Lower lobe of right lung (tissue), 2 donors: ENCODE results near the gene STK32B. TPM values are rescaled to one million over a fixed set of nuclear protein-coding genes. Genes with fewer than 3 reads are reported as not detected.

Experiments
- ATAC-seq, 2 donors: fragments of 200-7000 bp; cut with Tn5 transposase; one replicate each; pipeline ENCODE4 v1.9.1; 2020 to 2022; ENCODE audit warnings: mild to moderate bottlenecking in 2 of 2, moderate library complexity in 2 of 2
- DNase-seq: peaks from one replicate; pipeline ENCODE4 v3.0.0-alpha.2; 2020
- H3K27ac ChIP-seq: fragments of 200-600 bp; one replicate; pipeline ENCODE4 v1.8.0; 2022
- H3K27me3 ChIP-seq: fragments of 200-600 bp; one replicate; pipeline ENCODE4 v1.8.0; 2022; ENCODE audit warnings: low read depth
- H3K36me3 ChIP-seq: fragments of 200-600 bp; one replicate; pipeline ENCODE4 v1.8.0; 2022; ENCODE audit warnings: mild to moderate bottlenecking
- H3K4me1 ChIP-seq: fragments of 200-600 bp; one replicate; pipeline ENCODE4 v1.8.0; 2022
- H3K4me3 ChIP-seq: fragments of 200-600 bp; one replicate; pipeline ENCODE4 v1.8.0; 2022; ENCODE audit warnings: mild to moderate bottlenecking
- H3K9me3 ChIP-seq: fragments of 200-600 bp; one replicate; pipeline ENCODE4 v1.8.0; 2022
- intact Hi-C: fragments of 100-400 bp; cut with DNase I; formaldehyde crosslinking; loops from one replicate; pipeline ENCODE4 v1.11.0; 2022
- total RNA-seq: library from RNA; stranded (reverse); fragmentation: NEBNext Ultra II Directional; extraction: Animal tissue kit (Norgen Biotek cat#: 25700); gene quantifications from one replicate; pipeline ENCODE4 v1.2.1, GENCODE V29; 2021
- TF ChIP-seq, protein P1 (sequence below): fragments of 200-600 bp; IDR thresholded peaks from one replicate; pipeline ENCODE4 v1.8.0; 2022; ENCODE audit warnings: antibody characterized with exemption, mild to moderate bottlenecking
- donor health status: DM: no; HTN: yes; CAD: no; lungs with severe emphysema.

STK32B gene
- total RNA-seq, 1 donor from 2014 or later: 1.3 TPM

DNA sequence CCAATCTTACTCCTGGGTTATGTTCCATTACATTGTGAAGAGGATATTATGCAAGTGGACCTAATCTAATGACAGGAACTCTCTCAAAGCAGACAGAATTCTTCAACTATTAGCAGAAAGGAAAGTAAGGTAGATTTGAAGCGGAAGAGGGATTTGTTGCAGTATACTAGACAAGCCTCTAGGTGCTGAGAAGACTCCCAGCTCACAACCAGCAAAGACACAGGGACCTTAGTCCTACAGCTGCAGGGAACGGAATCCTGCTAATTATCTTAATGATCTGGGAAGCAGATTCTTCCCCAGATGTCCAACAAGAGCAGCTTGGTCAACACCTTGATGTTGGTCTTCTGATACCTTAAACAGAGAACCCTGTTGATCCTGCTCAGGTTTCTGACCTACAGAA is 73.6 kb downstream of the STK32B start:
- ATAC-seq (no peak), DNase-seq (no peak)
- intact Hi-C loops: no loop called here
- H3K9me3 ChIP-seq: no peaks in the 10 kb centered on the region
- H3K27ac ChIP-seq: no peak overlapping the region
- H3K4me3 ChIP-seq: no peak overlapping the region
- H3K27me3 ChIP-seq: no peaks in the 10 kb centered on the region
- H3K4me1 ChIP-seq: no peaks in the 10 kb centered on the region
- no peaks in the 10 kb centered on the region for H3K36me3 ChIP-seq
- TF ChIP-seq, protein P1, sequence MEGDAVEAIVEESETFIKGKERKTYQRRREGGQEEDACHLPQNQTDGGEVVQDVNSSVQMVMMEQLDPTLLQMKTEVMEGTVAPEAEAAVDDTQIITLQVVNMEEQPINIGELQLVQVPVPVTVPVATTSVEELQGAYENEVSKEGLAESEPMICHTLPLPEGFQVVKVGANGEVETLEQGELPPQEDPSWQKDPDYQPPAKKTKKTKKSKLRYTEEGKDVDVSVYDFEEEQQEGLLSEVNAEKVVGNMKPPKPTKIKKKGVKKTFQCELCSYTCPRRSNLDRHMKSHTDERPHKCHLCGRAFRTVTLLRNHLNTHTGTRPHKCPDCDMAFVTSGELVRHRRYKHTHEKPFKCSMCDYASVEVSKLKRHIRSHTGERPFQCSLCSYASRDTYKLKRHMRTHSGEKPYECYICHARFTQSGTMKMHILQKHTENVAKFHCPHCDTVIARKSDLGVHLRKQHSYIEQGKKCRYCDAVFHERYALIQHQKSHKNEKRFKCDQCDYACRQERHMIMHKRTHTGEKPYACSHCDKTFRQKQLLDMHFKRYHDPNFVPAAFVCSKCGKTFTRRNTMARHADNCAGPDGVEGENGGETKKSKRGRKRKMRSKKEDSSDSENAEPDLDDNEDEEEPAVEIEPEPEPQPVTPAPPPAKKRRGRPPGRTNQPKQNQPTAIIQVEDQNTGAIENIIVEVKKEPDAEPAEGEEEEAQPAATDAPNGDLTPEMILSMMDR: no peak

DNA sequence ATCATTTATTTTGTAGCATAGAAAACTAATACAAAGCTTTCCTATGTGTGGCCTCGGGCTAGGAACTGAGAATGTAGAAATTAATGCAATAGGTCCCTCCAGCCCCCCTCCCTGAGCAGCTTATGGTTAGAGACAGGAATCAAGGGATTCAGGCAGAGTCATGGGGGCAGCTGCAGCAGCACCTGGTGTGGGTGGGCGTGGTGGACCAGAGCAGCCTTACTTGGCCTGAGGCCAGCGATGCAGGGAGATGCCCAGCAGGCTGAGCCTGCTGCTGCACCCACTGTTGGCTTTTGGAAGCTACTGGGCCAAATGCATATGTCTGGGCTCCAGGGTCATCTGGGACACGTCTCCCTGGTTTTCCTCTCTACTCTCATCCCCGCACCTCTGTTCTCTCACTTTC is 74.0 kb downstream of the STK32B start:
- no peak overlapping the region for H3K4me3 ChIP-seq
- DNase-seq (no peak), ATAC-seq (no peak)
- intact Hi-C loops: no loop called here
- H3K4me1 ChIP-seq: no peaks in the 10 kb centered on the region
- no peaks in the 10 kb centered on the region for H3K9me3 ChIP-seq
- H3K27ac ChIP-seq: no peak overlapping the region
- TF ChIP-seq, protein P1: no peak
- H3K27me3 ChIP-seq: no peaks in the 10 kb centered on the region
- no peaks in the 10 kb centered on the region for H3K36me3 ChIP-seq

GRCh38 chr4:5126231-5126630 is 75.0 kb downstream of the STK32B start:
- no peaks in the 10 kb centered on the region for H3K4me1 ChIP-seq
- intact Hi-C loops: no loop called here
- DNase-seq (no peak), ATAC-seq (no peak)
- H3K27ac ChIP-seq: no peak overlapping the region
- TF ChIP-seq, protein P1: no peak
- H3K27me3 ChIP-seq: no peaks in the 10 kb centered on the region
- H3K4me3 ChIP-seq: no peak overlapping the region
- no peaks in the 10 kb centered on the region for H3K36me3 ChIP-seq
- H3K9me3 ChIP-seq: no peaks in the 10 kb centered on the region

DNA sequence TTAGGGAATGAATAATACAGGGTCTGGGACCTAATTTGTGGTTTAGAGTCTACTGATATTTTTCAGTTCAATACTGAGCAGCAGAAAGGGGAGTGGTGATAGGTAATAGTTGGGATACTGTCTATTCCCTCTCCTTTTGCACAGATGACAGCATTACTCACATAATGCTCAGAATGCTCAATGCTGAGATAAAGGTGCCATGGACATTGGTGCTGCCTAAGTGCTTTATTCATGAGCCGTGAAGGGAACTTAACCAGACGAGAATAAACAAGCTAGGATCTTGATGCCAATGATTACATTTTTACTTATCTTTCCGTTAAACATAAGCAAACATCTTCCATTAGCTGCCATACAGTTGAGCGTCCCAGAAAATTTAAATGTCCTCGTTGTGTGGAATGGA is 75.6 kb downstream of the STK32B start:
- Histone ChIP-seq H3K27me3 (no peaks in the 10 kb centered on the region), H3K27ac (no peak overlapping the region), H3K36me3 (no peaks in the 10 kb centered on the region), H3K9me3 (no peaks in the 10 kb centered on the region), H3K4me1 (no peaks in the 10 kb centered on the region), H3K4me3 (no peak overlapping the region)
- ATAC-seq (no peak), DNase-seq (no peak)
- intact Hi-C loops: no loop called here
- TF ChIP-seq, protein P1: no peak

DNA sequence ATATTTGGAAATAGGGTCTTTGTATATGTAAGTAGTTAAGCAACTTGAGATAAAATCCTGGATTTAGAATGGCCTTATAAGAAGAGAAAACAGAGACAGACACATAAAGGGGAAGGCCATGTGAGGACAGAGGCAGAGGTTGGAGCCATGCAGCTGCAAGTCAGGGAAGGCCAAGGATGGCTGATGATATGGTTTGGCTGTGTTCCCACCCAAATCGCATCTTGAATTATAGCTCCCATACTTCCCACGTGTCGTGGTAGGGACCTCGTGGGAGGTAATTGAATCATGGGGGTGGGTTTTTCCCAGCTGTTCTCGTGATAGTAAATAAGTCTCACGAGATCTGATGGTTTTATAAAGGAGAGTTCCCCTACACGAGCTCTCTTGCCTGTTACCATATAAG is 76.3 kb downstream of the STK32B start:
- TF ChIP-seq, protein P1: no peak
- Histone ChIP-seq H3K27ac (no peak overlapping the region), H3K4me3 (no peak overlapping the region), H3K9me3 (no peaks in the 10 kb centered on the region), H3K27me3 (no peaks in the 10 kb centered on the region), H3K36me3 (no peaks in the 10 kb centered on the region), H3K4me1 (no peaks in the 10 kb centered on the region)
- intact Hi-C loops: no loop called here
- no peak for ATAC-seq
- no peak for DNase-seq

GRCh38 chr4:5128569-5128968 is 77.3 kb downstream of the STK32B start:
- H3K4me3 ChIP-seq: no peak overlapping the region
- H3K9me3 ChIP-seq: no peaks in the 10 kb centered on the region
- no peak overlapping the region for H3K27ac ChIP-seq
- no peak for DNase-seq
- no peaks in the 10 kb centered on the region for H3K27me3 ChIP-seq
- TF ChIP-seq, protein P1: no peak
- H3K36me3 ChIP-seq: no peaks in the 10 kb centered on the region
- H3K4me1 ChIP-seq: no peaks in the 10 kb centered on the region
- no peak for ATAC-seq
- intact Hi-C loops: no loop called here
